Measurements from ENCODE around the gene CDC45.
"Not testable (repeated sequence)": the region's sequence is repeated elsewhere in the genome, so short reads cannot be mapped to it uniquely, and the experiment has no call there.

The CDC45 gene

DNA sequence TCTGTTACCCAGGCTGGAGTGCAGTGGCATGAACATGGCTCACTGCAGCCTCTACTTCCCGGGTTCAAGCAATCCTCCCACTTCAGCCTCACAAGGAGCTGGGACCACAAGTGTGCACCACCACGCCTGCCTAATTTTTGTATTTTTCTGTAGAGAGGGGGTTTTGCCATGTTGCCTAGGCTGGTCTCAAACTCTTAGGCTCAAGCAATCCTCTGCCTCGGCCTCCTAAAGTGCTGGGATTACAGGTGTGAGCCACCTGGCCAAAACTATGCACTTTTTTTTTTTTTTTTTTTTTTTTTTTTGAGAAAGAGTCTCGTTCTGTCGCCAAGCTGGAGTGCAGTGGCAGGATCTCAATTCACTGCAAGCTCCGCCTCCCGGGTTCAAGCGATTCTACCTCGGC, 56.8 kb downstream of the CDC45 start:
- no peak for DNase-seq
- CTCF ChIA-PET, result no interaction called here
- Mint-ChIP-seq H3K36me3 (no peaks in the 10 kb centered on the region), H3K4me3 (no peak overlapping the region), H3K4me1 (no peaks in the 10 kb centered on the region), H3K27ac (no peak overlapping the region), H3K27me3 (peaks cover 40% of the 10 kb centered on the region), H3K9me3 (no peaks in the 10 kb centered on the region)

DNA sequence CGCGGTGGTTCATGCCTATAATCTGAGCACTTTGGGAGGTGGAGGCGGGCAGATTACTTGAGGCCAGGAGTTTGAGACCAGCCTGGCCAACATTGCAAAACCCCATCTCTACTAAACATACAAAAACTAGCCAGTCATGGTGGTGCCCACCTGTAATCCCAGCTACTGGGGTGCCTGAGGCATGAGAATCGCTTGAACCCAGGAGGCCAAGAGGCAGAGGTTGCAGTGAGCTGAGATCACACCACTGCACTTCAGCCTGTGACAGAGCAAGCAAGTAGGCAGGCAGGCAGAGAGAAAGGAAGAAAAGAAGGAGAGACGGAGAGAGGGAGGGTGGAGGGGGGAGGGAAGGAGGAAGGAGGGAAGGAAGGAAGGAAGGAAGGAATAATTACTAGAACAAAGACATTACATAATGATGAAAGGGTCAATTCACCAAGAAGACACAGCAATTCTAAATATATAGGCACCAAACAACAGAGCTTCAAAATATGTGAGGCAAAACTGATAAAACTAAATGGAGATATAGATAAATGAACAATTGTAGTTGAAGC, 58.3 kb downstream of the CDC45 start:
- no peaks in the 10 kb centered on the region for H3K36me3 Mint-ChIP-seq
- CTCF ChIA-PET, result no interaction called here
- no peaks in the 10 kb centered on the region for H3K4me1 Mint-ChIP-seq
- H3K9me3 Mint-ChIP-seq, result no peaks in the 10 kb centered on the region
- H3K4me3 Mint-ChIP-seq, result no peak overlapping the region
- DNase-seq, result no peak
- H3K27me3 Mint-ChIP-seq, result peaks cover 35% of the 10 kb centered on the region
- H3K27ac Mint-ChIP-seq, result no peak overlapping the region

- Mint-ChIP-seq H3K27ac (no peak overlapping the region), H3K4me1 (no peaks in the 10 kb centered on the region), H3K36me3 (no peaks in the 10 kb centered on the region), H3K4me3 (no peak overlapping the region), H3K9me3 (no peaks in the 10 kb centered on the region), H3K27me3 (peaks cover 36% of the 10 kb centered on the region)
- DNase-seq, result no peak
- CTCF ChIA-PET, result no interaction called here
Measured at GRCh38 chr22:19540394-19540793, 60.7 kb downstream of the CDC45 start.

- CTCF ChIA-PET, result no interaction called here
- Mint-ChIP-seq H3K36me3 (no peaks in the 10 kb centered on the region), H3K4me1 (no peaks in the 10 kb centered on the region), H3K9me3 (no peaks in the 10 kb centered on the region), H3K27ac (no peak overlapping the region), H3K4me3 (no peak overlapping the region), H3K27me3 (peaks cover 28% of the 10 kb centered on the region)
- DNase-seq, result no peak
Measured at GRCh38 chr22:19543970-19544708, 64.4 kb downstream of the CDC45 start.

GRCh38 chr22:19545935-19546207, 66.2 kb downstream of the CDC45 start:
- Mint-ChIP-seq H3K27ac (no peak overlapping the region), H3K9me3 (no peaks in the 10 kb centered on the region), H3K4me3 (no peak overlapping the region), H3K4me1 (no peaks in the 10 kb centered on the region), H3K27me3 (peaks cover 24% of the 10 kb centered on the region), H3K36me3 (no peaks in the 10 kb centered on the region)
- DNase-seq, result no peak
- CTCF ChIA-PET, result no interaction called here

DNA sequence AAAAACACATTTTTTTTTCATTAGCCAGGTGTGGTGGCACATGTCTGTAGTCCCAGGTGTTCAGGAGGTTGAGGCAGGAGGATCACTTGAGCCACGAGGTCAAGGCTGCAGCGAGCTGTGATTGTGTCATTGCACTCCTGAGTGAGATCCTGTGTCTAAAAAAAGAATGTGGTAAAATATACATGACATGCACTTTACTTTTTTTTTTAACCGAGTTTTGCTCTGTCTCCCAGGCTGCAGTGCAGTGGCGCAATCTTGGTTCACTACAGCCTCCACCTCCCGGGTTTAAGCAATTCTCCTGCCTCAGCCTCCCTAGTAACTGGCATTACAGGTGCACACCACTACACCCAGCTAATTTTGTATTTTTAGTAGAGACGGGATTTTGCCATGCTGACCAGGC, 67.0 kb downstream of the CDC45 start:
- CTCF ChIA-PET, result no interaction called here
- Mint-ChIP-seq H3K9me3 (no peaks in the 10 kb centered on the region), H3K27ac (no peak overlapping the region), H3K4me1 (no peaks in the 10 kb centered on the region), H3K4me3 (no peak overlapping the region), H3K36me3 (no peaks in the 10 kb centered on the region), H3K27me3 (peaks cover 27% of the 10 kb centered on the region)
- no peak for DNase-seq

GRCh38 chr22:19547620-19548019, 67.9 kb downstream of the CDC45 start:
- Mint-ChIP-seq H3K36me3 (no peaks in the 10 kb centered on the region), H3K4me3 (no peak overlapping the region), H3K9me3 (no peaks in the 10 kb centered on the region), H3K4me1 (no peaks in the 10 kb centered on the region), H3K27me3 (peaks cover 27% of the 10 kb centered on the region), H3K27ac (no peak overlapping the region)
- DNase-seq, result no peak
- CTCF ChIA-PET, result no interaction called here

DNA sequence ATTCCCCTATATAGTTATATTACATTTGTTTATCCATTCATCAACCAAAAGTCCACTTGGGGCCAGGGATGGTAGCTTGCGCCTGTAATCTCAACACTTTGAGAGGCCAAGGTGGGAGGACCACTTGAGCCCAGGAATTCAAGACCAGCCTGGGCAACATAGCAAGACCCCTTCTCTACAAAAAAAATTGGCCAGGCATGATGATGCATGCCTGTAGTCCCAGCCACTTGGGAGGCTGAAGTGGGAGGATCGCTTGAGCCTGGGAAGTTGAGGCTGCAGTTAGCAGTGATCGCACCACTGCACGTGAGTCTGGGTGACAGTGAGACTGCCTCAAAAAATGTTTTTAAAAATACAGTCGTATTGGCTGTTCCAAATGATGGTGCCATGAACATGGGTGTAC, 68.7 kb downstream of the CDC45 start:
- H3K36me3 Mint-ChIP-seq, DNase-seq, H3K27ac Mint-ChIP-seq, H3K4me1 Mint-ChIP-seq, H3K9me3 Mint-ChIP-seq, H3K4me3 Mint-ChIP-seq, CTCF ChIA-PET: not testable (repeated sequence)
- peaks cover 26% of the 10 kb centered on the region for H3K27me3 Mint-ChIP-seq

- Mint-ChIP-seq H3K36me3 (no peaks in the 10 kb centered on the region), H3K4me3 (no peak overlapping the region), H3K4me1 (no peaks in the 10 kb centered on the region), H3K27me3 (peaks cover 28% of the 10 kb centered on the region), H3K9me3 (no peaks in the 10 kb centered on the region), H3K27ac (no peak overlapping the region)
- CTCF ChIA-PET, result interaction anchor here (0.9 kb wide), 1 partner anchor 96 kb away, joined by 4 read pairs; no protein-coding TSS in a partner anchor
- no peak for DNase-seq
Measured at GRCh38 chr22:19548964-19549363, 69.2 kb downstream of the CDC45 start.

DNA sequence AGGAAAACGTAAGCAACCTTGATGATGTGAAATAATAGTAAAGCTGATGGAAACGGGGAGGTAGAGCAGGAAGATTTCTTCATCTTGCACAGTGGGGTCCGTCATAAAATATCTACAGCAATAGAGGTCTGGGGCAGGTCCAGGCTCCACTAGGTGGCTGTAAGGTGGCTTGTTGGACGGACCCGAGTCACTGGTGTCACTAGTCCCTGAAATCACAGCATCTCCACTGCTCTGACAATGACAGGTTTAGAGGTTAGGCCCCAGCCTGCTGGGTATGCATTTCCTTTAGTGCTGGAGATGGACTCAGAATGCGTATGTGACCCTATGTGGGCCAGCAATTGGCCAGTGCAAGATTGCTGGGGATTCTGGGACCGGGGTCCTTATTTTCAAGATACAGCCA, 69.7 kb downstream of the CDC45 start:
- DNase-seq, result no peak

DNA sequence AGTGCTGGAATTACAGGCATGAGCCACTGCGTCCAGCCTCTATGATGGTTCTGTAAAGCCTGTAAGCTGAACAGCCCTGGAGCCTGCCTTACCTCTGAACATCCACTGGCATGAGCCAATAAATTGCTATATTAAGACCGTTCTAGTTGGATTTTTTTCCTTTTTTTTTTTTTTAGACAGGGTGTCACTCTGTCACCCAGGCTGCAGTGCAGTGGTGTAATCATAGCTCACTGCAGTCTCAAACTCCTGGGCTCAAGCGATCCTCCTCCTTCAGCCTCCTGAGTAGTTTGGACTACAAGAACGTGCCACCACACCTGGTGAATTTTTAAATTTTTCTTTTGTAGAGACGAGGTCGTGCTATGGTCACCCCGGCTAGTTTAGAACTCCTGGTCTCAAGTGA, 70.7 kb downstream of the CDC45 start:
- H3K27ac Mint-ChIP-seq, result no peak overlapping the region

More for the DNA sequence above, 69.7 kb downstream of the CDC45 start:
- peaks cover 25% of the 10 kb centered on the region for H3K27me3 Mint-ChIP-seq
- H3K9me3 Mint-ChIP-seq, result no peaks in the 10 kb centered on the region
- no peak overlapping the region for H3K4me3 Mint-ChIP-seq
- H3K27ac Mint-ChIP-seq, result no peak overlapping the region
- no peaks in the 10 kb centered on the region for H3K4me1 Mint-ChIP-seq
- H3K36me3 Mint-ChIP-seq, result no peaks in the 10 kb centered on the region
- CTCF ChIA-PET, result interaction anchor here (0.9 kb wide), 1 partner anchor 95 kb away, joined by 4 read pairs; no protein-coding TSS in a partner anchor

GRCh38 chr22:19553201-19553600, 73.5 kb downstream of the CDC45 start:
- Mint-ChIP-seq H3K9me3 (no peaks in the 10 kb centered on the region), H3K4me3 (no peak overlapping the region), H3K27me3 (peaks cover 33% of the 10 kb centered on the region), H3K4me1 (no peaks in the 10 kb centered on the region), H3K27ac (no peak overlapping the region), H3K36me3 (no peaks in the 10 kb centered on the region)
- CTCF ChIA-PET, result no interaction called here
- DNase-seq, result no peak

More for the DNA sequence above, 70.7 kb downstream of the CDC45 start:
- DNase-seq, result no peak
- Mint-ChIP-seq H3K4me1 (no peaks in the 10 kb centered on the region), H3K4me3 (no peak overlapping the region), H3K27me3 (peaks cover 28% of the 10 kb centered on the region), H3K36me3 (no peaks in the 10 kb centered on the region), H3K9me3 (no peaks in the 10 kb centered on the region)
- CTCF ChIA-PET, result interaction anchor here (0.6 kb wide), 1 partner anchor 129 kb away, joined by 3 read pairs; no protein-coding TSS in a partner anchor

- Mint-ChIP-seq H3K4me1 (no peaks in the 10 kb centered on the region), H3K27ac (no peak overlapping the region), H3K27me3 (peaks cover 41% of the 10 kb centered on the region), H3K9me3 (no peaks in the 10 kb centered on the region), H3K4me3 (no peak overlapping the region), H3K36me3 (no peaks in the 10 kb centered on the region)
- no peak for DNase-seq
- CTCF ChIA-PET, result no interaction called here
Measured at GRCh38 chr22:19554834-19555404, 75.2 kb downstream of the CDC45 start.

DNA sequence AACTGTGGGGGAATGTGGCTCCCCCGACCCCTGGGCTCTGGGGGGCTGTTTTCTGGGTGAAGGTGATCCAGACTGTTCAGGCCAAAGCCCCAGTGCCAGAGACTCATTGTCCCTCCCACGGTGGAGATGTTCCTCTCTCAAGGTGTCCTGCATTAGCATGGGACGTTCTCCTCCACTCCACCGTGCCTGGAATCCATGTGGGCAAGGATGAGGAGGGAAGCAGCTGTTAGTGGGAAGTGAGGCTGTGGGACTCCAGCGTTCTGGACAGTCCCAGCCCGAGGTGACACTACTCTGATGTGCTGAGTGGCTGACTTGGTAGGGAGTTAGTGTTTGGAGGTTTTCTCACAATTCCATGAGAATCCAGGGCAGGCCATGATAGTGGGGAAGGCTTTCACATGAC, 75.9 kb downstream of the CDC45 start:
- Mint-ChIP-seq H3K4me3 (no peak overlapping the region), H3K4me1 (no peaks in the 10 kb centered on the region), H3K27ac (no peak overlapping the region), H3K36me3 (no peaks in the 10 kb centered on the region), H3K27me3 (peaks cover 42% of the 10 kb centered on the region), H3K9me3 (no peaks in the 10 kb centered on the region)
- CTCF ChIA-PET, result no interaction called here
- no peak for DNase-seq

GRCh38 chr22:19556963-19557545, 77.3 kb downstream of the CDC45 start:
- H3K36me3 Mint-ChIP-seq, result no peaks in the 10 kb centered on the region
- CTCF ChIA-PET, result no interaction called here
- H3K9me3 Mint-ChIP-seq, result no peaks in the 10 kb centered on the region
- H3K4me3 Mint-ChIP-seq, result no peak overlapping the region
- H3K4me1 Mint-ChIP-seq, result no peaks in the 10 kb centered on the region
- no peak overlapping the region for H3K27ac Mint-ChIP-seq
- no peak for DNase-seq
- H3K27me3 Mint-ChIP-seq, result peaks cover 42% of the 10 kb centered on the region
